Germinal center (tissue), 1 donor: ENCODE measurements around the gene TGM2.

Experiments
- DNase-seq: peaks from one replicate; pipeline ENCODE4 v3.0.0; 2012; ENCODE audit warnings: mixed read lengths, low spot score

Gene TGM2

DNA sequence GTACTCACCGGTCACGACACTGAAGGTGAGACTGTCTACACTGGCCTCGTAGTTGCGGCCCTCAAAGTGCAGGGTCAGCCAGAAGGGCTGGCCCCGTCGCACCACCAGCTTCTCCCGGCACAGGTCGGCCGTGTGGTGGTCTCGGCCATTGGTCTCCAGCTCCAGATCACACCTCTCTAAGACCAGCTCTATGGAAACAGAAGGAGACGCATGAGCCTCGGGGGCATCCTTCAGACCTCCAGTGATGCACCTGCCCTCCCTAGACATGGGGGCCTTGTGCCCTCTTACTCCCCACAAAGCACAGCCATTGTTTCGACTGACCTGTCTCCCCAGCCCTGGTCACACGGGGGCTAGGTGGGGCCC is 3.7 kb downstream of the TGM2 start:
- no peak for DNase-seq

DNA sequence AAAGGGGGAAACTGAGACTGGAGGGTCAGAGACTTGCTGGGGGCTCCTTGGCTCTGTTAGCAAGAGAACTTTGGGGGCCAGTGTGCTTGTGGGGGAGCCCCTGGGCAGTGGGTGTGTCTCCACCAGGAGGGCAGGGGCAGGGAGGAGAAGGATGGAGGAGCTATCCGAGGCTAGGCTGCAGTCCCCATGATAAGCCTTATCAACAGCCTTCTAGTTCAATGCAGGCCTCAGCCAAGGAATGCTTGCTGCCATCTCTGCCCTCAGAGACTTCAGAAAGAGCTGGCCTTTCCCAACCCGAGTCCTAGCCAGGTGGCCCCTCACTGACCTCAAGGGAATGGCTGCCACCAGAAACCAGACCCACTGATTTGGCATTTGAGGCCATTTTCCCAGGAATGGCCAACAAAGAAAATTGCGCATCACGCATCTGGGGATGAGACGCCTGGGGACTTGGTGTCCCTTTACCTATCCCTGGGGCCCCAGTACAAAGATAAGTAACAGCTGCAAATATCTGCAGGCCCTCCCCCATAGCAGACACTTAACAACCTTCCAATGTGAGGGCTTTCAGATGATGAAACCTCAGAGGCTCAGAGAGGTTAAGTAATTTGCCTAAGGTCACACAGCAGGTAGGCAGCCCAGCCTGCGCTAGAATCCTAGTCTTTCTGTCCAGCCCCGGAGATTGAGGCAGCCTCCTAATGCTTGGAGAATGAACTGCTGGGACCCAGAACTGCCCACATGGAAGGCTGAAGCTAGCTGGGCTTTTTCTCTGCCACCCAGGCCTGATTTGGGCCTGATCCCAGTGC is 4.9 kb downstream of the TGM2 start:
- no peak for DNase-seq

DNA sequence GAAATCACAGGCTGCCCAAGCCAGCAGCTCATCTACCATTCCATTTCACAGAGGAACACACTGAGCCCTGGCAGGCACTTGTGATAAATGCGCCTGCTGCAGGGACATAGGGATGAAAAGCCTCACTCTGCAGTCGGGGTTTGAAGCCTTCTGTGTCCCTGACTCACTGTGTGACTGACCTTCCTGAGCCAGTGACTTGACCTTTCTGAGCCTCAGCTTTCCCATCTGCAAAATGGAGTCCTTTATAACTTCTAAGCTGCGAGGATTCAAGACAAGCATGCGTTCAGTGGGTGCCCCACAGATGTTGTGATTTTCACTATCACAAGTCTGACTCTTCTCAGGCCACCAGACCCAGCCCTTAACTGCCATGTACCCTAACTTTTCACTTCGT is 5.5 kb downstream of the TGM2 start:
- DNase-seq = no peak

DNA sequence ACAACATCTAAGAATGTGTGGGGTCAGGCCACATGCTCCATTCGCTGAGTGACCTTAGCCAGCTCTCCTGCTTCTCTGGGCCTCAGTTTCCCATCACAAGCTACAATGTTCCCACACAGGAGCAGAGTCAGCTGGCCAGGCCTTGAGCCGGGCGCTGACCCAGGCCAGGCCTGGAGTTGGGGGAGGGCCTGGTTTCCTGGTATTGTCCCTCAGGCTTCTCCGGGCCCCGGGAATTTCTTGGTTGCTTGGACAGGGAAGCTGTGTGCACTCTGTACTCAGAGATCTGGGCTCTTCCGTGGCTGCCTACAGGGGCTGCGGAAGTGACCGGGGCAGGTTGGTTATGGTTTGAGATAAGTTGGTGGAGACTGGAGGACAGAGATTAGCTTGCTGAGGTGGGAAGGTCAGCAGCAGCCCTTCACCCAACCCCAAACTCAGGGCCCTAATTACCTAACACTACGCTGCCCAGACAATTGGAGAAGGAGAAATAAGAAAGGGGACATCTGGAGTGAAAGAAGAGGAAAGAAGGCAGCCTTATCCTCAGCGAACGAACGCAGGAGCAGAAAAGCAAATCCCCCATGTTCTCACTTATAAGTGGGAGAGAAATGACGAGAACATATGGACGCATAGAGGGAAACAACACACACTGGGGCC is 6.2 kb downstream of the TGM2 start:
- DNase-seq = no peak

DNA sequence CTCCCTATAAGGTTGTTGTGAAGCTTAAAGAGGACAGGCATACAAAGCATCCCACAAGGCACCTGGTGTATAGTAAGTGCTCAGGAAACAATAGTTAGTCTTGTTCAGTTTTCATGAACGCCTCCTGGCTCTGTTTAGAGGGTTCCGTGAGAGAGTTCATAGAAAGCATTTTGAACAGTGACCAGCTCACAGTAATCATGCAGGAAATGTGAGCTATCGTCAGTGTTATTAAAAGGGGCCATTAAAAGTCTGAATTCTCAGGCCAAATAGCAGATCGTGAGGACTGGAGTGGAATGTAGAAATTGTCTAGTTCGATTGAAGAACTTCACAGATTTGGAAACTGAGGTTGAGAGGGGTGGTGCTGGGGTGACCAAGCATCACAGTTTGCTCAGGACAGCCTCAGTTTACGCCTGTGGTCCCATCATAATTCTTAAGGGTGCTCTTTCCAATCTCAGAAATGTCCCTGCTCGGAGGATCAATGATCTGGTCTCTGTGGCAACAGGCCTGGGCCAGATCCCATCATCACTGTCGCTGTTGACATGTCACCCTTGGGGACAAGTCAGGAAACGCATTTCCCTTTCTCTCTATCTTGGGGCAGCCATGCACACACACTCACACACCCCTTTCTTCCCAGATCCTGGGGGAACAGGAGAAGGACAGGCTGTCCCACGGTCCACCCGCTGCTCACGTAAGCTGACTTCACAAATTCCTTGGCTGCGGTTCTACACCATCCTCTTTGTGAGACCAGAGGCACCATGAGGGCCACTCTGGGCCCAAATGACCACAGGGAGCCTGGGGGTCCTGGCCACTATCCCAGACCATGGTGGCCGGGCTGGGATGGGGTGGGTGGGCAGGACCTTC is 7.2 kb downstream of the TGM2 start:
- no peak for DNase-seq

DNA sequence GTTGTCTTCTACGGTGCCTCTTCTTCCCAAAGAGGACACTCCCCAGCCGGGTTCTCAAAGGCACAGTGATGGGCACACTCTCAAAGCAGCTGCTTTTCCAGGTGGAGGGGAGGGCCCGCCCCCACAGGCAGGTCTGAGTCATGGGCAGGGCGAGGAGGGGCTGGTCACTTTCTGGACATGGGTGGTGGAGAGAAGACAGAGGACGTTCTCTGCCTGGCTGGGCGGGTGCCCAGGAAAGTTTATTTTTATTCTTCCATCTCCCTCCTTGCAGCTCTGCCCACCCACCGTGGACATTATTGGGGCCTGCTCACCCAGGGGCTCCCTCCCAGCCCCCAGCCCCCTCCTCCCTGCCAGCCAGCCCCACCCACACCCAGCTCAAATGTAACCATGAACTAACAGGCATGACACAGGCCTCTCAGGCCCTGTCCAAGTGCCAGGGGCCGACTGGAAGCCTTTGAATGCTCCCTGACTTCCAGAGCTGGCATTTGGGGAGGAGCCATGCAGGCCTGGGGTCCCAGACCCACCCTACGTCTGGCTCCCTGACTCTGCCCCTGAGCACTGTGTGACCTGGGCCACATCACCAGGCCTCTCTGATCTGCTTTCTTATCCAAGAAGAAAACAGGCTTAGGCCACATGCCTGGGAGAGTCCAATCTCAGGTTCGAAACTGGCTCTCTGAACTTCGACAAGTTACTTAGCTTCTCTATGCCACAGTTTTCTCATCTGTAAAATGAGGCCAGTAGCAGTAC is 8.0 kb downstream of the TGM2 start:
- DNase-seq = no peak

DNA sequence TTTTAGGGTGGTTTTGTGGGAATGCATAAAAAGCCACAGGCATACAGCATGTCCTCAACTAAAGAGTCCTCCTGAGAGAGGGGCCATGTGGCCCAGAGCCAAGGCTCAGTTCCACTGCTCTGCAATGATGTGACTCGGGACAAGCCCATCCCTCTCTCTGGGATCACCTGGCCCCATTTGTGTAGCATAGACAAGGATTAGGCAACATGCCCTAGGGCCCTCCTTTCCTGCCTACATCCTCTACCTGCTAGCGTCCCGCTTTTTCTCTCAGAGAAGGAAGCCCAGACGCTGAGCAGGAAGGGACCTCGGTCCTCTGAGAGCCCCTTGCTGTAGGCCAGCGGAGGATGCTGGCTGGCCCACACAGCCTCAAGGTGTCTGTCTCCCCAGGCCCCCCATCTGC is 8.8 kb downstream of the TGM2 start:
- DNase-seq = no peak

DNA sequence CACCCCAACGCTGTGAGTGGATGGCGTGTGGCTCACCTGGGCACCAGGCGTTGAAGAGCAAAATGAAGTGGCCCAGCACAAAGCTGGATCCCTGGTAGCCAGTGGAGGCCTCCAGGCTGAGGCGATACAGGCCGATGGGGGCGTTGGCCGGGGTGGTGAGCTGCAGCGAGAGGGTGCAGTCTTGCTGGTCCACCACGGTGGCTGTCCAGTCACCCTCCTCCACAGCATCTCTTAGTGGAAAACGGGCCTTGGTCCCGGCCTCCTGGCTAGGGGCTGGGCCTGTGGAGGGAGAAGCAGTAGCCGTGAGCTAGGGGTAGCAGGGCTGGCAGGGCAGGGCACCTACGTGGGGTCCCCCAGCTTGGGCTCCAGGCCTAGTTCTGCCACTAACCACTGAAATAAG is 9.3 kb downstream of the TGM2 start:
- no peak for DNase-seq

DNA sequence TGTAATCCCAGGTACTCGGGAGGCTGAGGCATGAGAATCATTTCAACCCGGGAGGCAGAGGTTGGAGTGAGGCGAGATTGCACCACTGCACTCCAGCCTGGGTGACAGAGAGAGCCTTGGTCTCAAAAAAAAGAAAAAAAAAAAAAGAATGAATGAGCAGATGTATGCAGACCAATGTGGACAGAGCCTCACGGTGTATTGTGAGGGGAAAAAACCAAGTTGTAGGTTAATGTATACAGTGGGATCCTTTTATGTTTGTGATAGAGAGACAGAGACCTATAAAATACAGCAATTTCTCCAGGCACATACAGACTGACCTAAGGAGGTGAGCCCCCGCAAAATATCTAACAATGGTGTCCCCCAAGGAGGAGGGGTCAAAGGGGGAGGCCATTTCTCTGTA is 11.7 kb downstream of the TGM2 start:
- no peak for DNase-seq

DNA sequence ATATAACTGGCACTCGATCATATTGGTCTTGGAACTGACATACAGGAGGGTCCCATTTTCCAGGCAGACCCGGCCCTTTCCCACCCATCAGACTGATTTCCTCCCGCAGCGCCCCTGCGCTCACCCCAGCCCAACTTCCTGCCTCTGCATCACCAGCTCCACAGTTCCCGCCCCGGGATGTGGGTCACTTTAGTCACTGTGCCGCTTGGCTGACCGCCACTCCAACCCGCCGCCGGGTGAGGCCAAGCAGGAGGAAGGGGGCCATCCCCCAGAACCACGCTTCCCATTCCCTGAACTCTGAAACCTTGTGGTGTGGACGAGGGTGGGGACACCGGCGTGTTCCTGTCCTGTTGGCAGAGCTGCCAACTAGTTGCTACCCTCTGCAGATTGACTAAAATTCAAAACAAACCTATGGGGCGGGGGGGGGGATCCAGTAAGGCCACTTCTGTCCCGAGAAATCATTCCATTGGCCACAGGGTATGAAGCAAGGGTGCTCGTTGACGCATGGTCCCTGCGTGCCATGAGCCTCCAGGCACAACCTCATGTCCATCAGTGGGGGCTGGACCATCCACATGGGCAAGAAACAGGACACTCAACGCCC is 12.3 kb downstream of the TGM2 start:
- DNase-seq = peak; percentile 33

DNA sequence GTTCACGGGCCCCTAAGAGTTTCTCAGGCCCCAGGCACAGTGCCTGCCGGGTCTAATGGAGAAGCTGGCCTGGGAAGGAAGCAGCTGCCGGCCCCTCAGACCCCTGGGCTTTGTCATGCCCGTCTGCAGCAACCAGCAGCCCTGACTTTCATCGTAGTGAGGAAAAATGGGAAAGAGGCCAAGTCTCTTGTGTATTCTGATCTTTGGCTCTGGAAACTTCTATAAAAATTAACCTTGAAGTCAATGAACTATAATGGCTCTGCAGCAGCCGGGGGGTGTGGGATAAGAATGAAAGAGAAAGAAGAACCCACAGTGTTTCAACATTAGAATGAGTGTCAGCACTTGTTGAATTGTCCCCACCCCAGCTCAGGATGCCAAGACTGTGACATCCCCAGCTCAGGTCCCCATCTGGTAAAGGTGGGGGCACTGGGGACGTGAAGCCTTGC is 12.9 kb downstream of the TGM2 start:
- peak; percentile 23 for DNase-seq

DNA sequence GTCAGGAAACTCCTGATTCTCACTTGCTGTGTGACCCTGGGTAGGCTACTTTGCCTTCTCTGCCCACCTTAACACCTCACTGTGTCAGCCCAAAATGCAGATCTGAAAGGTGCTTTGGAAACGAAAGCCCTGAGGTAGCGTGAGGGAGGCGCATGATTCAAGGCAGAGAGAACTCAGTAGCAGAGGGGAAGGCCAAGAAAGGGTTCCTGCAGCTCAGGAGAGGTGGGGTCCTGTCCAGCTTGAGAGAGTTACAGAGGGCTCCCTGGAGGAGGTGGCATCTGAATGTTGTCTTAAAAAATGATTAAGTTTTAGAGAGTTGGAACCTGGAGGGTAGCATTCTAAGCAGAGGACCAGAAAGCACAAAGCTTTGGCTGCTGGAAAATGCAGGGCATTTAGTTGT is 13.6 kb downstream of the TGM2 start:
- no peak for DNase-seq

DNA sequence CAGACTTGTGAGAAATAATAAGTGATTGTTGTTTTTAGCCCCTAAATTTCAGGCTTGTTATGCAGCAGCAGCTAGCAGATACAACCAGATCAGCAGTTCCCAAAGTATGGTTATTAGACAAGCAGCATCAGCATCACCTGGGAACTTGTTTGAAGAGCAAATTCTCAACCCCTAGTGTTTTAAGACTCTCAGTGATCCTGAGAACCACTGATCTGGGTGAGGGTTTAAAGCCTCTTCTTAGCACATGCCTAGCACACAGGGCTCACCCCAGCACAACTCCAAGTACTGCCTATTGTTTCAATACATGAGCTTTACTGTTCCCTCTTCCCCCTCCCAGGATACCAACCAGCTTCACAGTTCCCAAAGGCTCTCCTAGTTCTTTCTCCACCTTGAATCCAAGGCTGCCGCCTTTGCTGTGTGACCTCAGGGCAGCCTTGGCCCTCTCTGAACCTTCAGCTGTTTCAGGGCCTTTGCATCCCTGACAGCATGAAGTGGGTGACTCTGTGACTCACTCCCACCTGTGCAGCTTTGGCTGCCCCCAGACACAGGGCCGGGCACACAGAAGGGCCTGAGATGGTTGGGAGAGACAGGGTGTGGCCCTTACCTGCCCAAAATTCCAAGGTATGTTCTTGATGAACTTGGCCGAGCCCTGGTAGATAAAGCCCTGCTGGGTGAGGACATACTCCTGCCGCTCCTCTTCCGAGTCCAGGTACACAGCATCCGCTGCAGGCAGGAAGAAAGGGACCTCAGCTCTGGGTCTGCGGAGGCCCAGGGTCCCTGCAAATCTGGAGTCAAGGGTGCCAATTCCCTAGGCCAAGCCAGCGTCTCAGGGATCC is 14.5 kb downstream of the TGM2 start:
- DNase-seq = no peak

DNA sequence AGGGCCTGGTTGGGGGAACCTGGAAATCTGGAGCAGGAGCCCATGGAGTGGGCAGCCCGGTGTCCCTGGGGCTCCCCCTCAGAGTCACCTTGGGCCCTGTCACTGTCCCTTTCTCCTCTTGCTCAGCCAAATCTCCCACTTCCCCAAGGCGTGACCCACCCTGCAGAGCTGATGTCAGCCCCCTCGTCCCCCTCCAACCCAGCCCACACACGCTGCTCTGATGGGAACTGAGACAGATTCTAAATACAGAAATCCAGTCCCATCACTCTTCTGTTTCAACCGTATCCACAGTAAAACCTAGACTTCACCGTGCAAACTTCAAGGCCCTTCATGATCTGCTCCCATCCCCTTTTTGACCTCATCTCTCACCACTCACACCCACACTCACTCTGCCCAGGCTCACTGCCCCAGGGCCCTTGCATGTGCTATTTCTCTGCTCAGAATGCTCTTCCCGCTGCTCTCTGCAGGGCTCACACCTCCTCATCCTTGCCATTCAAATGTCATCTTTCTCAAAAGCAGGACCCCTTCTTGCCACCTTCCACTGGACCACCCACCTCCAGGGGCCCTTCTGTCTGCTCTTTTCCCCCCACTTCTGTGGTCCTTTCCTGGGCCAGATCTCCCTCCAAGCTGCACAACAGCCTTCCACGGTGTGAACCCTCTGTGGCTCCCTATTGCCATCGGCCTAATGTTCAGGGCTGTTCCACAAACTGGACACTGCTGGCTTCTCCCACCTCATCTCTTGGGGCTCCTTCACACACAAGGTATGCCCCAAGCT is 16.6 kb downstream of the TGM2 start:
- DNase-seq = no peak

DNA sequence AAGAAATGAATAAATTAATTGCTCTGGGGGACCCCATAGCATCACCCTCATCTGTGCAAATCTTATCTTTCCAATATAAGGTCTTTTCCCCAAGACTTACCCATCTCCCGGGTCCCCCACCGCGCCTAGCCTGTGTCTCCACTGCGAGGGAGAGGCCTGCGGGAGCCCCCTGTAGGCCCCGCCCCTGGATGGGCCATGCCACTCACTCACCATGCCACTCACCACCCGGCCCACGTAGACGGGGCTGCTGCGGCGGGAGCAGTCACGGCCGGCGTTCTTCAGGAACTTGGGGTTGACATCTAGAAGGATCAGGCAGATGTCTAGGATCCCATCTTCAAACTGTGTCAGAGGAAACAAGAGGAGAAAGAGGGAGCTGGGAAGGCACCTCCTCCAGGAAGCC is 17.3 kb downstream of the TGM2 start:
- DNase-seq = no peak

DNA sequence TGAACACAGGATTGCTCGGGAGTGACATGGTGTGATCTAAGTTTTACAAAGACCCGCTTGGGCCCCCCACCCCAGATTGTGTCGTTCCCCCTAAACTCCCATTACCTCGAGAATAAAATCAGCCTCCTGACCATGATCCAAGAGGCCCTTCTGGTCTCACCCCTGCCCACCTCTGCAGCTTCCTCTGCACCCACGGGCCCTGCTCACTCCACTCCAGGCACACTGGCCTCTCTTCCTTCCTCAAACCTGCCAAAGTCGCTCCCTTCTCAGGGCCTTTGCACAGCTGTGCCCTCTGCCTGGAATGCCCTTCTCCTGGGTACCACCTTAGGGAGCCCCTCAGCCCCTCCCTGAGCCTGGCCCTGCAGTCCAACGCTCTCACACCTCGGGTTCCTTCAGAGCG is 17.9 kb downstream of the TGM2 start:
- DNase-seq = no peak

DNA sequence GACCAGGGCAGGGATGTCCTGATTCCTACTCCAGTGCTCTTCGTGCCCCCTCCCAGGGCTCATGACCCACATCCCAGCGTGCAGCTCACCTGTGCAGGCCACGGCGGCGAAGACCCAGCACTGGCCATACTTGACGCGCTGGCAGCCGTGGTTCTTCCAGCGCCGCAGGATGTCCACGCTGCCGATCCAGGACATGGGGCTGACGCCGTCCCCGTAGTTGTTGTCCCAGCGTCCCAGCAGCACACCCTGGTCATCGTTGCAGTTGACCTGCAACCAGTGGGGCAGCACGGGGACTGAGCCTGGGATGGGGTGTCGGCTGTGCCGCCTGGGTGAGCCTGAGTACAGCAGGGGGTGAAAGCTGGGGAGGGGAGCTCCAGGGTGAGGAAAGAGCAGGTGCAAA is 18.4 kb downstream of the TGM2 start:
- no peak for DNase-seq

DNA sequence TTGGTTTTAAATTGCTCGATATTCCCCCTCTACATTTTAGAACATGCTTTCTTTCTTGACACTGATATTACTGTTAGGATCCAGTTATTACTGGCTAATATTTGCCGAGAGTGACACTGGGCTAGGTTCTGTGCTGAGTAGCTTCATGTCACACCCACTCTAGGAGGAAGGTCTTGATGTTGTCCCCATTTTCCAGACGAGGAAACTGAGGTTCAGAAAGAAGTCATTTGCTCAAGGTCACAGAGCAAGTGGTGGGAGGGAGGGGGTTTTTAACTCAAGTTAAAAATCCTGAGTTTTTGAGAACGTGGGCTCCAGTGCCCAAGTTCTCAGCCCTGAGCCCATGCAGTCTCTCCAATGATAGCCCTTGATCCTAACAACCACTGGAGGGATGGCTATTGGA is 18.9 kb downstream of the TGM2 start:
- DNase-seq = no peak

DNA sequence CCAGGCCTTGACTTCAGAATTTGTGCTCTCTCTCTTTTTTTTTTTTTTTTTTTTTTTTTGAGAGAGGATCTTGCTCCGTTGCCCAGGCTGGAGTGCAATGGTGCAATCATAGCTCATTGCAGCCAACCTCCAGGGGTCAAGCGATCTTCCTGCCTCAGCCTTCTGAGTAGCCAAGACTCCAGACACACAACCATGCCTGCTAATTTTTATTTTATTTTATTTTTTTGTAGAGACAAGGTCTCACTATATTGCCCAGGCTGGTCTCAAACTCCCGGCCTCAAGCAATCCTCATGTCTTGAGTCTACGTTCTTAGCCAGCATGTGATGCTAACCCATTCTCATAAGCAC is 19.4 kb downstream of the TGM2 start:
- DNase-seq = no peak
